Measurements from ENCODE around the gene IQCH.

- no peak for TF ChIP-seq SIN3A (IDR thresholded peaks at IDR 0.05; ENCODE audit: borderline replicate concordance, insufficient read depth, low read length)
- no peak for TF ChIP-seq POLR2AphosphoS5 (IDR thresholded peaks at IDR 0.05; ENCODE audit: low read depth, low read length)
- TF ChIP-seq TAF1 (IDR thresholded peaks at IDR 0.05; ENCODE audit: borderline replicate concordance, insufficient read depth, low read length) = no peak
- TF ChIP-seq REST (IDR thresholded peaks at IDR 0.05; ENCODE audit: insufficient read depth in 1 of 2, low read depth in 2 of 2, low read length in 2 of 2) = no peak
These were observed 1.5 kb downstream of the IQCH start for GRCh38 chr15:67256051-67256450.

Data from PFSK-1 (cell line).